NCI-H526 (cell line): ENCODE data around the gene HS2ST1.
A peak's percentile ranks its signal among the peaks of the same experiment; 100 is the strongest.
"Not testable (repeated sequence)": the region's sequence is repeated elsewhere in the genome, so short reads cannot be mapped to it uniquely, and the experiment has no call there.

Source experiments
- DNase-seq, 2 experiments: peaks; one replicate each; lab custom pipeline; 2025; lab: John Stamatoyannopoulos, UW

The HS2ST1 gene

DNA sequence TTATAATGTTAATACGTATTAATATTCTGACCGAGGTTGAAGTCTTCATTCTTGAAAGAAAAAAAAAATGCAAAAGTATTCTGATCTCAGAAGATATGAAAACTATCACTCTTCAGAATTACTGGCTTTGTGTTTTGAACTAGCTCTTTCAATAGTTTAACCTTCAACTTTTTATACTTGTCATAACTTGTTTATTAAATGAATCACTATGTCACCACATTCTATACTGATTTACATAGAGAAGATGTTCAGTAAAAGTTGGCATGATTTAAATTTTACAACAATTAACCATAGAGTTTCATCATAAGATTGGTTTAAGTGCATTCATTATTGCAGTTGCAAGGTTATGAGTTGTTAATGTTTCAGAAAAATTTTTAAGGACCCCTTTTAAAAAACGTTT lies 57.3 kb downstream of the HS2ST1 start:
- no peak for DNase-seq

DNA sequence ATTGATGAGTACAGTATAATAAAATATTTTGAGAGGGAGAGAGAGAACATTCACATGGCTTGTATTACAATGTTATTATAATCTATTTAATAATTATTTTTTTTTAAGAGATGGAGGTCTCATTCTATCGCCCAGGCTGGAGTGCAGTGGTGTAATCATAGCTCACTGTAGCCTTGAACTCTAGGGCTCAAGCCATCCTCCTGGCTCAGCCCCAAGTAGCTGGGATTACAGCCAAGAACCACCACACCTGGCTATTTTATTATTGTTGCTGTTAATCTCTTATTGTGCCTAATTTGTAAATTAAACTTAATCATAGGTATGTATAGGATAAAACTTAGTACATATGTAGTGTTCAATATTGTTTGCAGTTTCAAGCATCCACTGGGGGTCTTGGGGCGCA lies 57.8 kb downstream of the HS2ST1 start:
- DNase-seq: peak in 1 of 2 experiments; percentile 50

DNA sequence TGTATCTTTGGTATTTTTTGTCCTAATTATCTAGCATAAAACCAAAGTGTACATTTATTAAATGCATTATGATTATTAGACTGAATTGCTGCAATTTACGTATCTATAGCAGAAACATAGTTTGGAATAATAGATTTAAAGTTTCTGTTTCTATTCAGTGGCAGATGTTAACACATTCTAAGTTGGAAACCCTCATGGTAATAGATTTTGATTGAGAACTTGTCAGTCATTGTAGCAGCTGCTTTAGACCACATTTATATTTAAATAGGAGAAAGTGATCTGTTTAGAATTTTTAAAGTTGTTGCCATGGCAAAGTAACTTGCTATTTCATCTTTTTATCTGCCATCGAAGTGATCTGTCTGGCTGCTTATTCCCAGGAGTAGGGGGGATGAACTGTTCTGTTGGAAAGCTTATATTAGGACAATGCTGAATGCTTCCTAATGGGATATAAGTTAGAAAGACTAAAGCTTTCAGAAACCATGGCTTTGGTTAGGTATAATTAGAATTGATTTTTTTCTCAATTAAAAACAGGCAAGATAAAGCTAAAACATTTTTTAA lies 61.6 kb downstream of the HS2ST1 start:
- no peak for DNase-seq

DNA sequence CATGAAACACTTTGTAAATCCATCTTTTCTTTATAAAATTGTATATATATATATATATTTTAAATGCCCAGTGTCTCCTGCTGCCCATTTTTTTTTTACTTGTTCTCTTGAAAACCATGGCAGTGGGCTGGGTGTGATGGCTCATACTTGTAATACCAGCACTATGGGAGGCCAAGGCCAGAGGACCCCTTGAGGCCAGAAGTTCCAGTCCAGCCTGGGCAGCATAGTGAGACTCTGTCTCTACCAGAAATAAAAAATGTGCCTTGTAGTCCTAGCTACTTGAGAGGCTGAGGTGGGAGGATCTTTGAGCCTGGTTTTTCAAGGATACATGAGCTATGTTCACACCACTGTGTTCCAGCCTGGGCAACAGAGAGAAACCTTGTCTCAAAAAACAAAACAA lies 62.2 kb downstream of the HS2ST1 start:
- no peak for DNase-seq

DNA sequence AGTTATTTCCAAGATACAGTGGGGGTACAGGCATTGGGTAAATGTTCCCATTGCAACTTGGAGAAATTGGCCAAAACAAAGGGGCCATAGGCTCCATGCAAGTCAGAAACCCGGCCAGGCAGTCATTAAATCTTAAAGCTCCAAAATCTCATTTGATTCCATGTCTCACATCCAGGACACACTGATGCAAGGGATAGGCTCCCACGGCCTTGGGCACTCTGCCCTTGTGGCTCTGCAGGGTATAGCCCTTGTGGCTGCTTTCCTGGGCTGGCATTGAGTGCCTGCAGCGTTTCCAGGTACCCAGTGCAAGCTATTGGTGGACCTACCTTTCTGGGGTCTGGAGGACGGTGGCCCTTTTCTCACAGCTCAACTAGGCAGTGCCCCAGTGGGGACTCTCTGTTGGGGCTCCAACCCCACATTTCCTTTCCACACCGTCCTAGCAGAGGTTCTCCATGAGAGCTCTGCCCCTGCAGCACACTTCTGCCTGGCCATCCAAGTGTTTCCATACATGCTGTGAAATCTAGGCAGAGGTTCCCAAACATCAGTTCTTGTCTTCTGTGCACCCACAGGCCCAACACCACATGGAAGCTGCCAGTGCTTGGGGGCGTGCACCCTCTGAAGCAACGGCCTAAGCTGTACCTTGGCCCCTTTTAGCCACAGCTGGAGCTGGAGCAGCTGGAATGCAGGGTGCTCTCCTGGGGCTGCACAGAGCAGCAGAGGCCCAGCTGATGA lies 67.2 kb downstream of the HS2ST1 start:
- no peak for DNase-seq

DNA sequence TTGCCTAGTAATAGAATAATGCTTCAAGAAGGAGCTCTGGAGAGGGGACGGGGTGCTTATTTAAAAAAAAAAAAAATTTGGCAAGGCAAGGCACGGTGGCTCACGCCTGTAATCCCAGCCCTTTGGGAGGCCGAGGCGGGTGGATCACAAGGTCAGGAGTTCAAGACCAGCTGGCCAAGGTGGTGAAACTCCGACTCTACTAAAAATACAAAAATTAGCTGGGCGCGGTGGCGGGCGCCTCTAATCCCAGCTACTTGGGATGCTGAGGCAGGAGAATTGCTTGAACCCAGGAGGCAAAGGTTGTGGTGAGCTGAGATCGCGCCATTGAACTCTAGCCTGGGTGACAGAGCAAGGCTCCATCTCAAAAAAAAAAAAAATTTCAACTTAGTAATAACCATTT lies 69.2 kb downstream of the HS2ST1 start:
- DNase-seq: not testable (repeated sequence)

DNA sequence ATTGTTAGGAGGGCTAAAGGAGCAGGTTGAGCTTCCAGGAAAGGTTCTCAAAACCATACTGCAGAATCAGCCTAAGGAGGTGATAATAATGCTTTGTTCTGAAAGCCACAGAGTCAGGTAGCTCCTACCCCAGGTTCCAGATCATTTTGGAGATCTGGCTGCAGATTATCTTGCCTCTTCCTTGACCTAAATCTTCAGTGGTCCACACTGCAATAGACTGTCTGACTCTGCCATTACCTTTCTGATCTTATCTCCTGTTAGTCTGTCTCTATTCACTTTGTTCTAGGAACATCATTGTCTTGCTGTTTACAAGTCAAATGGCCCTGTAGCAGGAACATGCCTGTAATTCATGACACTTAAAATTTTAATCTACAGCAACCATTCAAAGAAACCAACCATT lies 73.0 kb downstream of the HS2ST1 start:
- DNase-seq: no peak

DNA sequence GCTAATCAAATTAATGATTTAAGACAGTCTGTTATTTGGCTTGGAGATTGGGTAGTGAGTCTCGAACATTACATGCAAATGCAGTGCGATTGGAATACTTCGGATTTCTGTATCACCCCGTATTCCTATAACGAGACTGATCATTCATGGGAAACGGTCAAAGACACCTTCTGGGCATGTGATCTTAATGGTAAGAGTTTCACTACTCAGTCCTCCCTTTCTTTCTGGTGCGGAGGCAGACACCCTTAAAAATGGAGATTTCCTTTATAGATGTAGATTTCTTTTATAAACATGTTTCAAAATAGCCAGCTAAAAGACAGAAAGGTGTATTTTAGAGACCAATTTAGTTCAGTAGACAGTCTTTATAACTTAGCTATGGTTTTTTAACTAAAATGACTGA lies 74.4 kb downstream of the HS2ST1 start:
- DNase-seq: no peak

DNA sequence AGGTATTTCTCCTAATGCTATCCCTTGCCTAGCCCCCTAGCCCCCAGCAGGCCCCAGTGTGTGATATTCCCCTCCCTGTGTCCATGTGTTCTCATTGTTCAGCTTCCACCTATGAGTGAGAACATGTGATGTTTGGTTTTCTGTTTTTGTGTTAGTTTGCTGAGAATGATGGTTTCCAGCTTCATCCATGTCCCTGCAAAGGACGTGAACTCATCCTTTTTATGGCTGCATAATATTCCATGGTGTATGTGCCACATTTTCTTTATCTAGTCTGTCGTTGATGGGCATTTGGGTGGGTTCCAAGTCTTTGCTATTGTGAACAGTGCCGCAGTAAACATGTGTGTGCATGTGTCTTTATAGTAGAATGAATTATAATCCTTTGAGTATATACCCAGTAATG lies 75.3 kb downstream of the HS2ST1 start:
- DNase-seq: not testable (repeated sequence)

DNA sequence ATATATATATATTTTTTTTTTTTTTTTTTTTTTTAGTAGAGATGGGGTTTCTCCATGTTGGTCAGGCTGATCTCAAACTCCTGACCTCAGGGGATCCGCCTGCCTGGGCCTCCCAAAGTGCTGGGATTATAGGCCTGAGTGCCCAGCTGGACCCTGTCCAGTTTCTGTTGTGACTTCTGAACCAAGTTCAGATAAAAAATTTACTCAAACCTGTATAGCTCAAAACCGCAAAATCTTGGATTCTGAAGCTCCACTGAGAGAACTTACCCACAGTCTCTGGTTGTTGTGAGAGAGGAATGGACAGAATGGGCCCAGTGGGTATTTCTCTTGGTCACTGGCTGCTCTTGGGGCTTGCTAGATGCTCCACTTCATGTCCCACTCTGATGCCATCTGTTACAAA lies 76.4 kb downstream of the HS2ST1 start:
- DNase-seq: no peak

DNA sequence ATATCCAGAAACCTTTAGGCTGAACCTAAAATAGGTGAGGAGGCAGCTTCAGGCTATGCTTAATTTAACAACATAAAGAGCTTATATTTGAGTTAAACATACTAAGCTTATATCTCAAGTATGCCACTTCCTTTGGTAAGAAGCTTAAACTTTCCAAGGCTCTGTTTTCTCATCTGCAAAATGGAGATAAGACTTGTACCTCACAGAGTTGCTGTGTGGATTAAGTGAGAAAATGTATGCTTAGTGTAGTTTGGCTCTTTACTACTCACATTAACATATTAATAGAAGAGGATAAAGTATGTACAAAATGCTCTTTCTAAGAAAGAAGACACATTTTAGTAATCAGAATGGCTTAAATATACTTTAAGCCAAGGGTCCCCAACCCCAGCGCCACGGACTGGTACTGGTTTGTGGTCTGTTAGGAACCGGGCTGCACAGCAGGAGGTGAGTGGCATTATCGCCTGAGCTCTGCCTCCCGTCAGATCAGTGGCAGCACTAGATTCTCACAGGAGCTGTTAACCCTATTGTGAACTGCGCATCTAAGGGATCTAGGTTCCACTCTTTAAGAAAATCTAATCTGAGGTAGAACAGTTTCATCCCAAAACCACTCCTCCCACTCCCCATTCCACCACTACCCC lies 77.2 kb downstream of the HS2ST1 start:
- DNase-seq: no peak

DNA sequence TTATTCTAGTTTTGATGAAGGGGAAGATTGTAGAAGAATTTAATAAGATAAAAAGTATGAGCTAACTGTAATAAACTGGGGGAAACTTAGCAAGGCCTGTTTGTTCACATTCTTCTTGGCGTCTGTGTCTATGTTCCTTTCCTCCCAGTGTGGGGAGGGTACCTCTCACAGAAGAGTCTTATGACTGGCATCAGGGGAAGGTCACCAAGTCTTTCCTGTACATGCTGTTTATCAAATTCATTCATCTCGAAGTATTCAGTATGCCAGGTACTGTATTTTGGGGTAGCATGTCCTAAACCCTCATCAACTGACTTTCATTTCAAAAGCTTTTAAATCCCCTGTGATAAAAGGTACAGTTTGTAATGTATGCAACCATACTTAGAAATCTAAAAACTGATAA lies 78.4 kb downstream of the HS2ST1 start:
- no peak for DNase-seq

DNA sequence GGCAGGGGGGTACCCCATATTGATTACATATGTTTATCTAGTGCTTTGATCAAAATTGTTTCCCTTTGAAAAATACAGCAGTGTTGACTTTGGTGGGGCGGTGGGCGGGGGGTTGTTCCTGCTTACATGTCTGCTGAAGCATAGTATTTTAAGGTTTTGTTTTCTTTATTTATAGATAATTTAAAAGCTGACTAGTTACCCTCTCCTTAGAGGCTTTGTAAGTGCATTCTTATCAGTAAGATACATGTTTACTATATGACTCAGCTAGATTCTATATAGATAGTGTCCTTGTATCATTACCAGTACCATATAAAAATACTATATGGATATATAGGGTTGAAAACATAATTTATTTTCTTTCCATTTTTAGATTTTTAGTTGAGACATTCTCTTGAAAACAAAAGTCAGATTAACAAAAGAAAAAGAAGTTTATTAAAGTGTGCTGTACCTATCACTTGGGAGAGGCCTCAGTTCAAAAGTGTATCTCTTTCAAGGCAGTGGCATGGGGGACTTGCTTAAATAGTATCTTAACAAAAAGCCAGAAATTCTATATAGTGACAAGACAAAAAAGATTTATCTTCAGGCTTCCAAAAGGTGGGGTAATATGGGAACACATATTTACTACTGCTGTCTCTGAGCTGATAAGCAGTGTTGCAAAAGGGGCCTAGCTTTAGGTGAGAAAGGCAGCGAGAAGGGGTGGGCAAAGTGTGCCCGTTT lies 79.0 kb downstream of the HS2ST1 start:
- no peak for DNase-seq

DNA sequence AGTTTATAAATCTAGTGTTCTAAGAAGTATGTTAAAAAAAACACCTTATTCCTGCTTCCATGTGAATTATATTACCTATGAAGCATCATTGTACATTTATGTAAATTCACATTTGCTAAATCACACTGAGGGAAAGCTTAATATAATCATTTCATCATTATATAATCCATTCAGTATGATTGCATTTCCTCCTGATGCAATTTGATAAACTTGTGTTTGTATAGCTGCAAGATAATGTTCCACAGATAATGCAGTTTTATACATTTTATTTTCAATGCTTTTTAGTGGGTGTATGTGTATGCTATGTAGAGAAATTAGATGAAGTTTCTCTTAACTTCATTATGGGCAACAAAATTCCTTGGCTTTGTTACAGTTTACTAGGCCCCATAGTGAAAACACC lies 79.6 kb downstream of the HS2ST1 start:
- DNase-seq: no peak

DNA sequence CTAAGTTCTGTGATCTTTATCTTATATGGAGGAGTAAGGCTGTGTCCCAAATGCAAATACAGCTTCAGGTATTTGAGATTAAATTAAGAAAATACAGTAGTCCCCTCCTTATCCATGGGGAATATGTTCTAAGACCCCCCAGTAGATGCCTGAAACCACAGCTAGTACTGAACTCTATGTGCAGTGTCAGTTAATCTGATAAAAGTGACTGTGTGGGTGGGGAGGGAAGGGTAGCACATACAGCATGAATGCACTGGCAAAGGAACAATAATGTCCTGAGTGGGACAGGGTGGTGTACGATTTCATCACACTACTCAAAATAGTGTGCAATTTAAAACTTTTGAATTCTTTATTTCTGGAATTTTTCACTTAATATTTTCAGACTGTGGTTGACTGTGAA lies 83.1 kb downstream of the HS2ST1 start:
- DNase-seq: no peak

DNA sequence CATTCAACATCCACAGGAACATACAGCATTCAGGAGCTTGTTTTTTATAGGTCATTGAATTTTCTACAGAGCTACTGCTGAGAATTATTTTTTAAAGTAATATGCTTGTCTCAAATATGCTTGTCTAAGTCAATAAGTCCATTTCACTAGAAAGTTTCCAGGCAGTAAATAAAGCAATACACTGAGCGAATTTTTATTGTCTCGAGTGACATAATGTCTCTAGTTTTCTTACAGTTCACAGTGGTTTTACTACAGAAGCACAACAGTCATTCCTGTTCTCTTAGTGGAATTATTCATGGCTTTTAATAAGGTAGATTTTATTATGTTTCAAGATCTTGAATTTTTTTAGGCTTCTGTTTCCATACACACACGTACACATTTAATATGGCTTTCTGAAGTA lies 83.8 kb downstream of the HS2ST1 start:
- no peak for DNase-seq

DNA sequence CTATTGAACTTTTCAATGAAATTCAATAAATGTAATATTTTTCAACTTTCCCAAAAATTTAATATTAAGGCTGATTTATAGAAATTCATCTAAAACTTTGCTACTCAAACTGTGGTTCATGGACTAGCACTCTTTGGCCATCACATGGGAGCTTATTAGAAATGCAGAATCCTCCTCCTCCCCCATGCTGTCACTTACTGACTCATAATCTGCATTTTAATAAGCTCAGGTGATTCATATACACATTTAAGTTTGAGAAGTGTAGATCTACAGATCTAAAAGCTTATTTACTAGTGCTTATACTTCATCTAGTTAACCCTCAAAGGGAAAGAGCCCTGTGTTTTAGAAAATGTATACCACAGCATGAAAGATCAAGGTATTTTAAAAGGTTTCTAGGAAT lies 84.3 kb downstream of the HS2ST1 start:
- no peak for DNase-seq

DNA sequence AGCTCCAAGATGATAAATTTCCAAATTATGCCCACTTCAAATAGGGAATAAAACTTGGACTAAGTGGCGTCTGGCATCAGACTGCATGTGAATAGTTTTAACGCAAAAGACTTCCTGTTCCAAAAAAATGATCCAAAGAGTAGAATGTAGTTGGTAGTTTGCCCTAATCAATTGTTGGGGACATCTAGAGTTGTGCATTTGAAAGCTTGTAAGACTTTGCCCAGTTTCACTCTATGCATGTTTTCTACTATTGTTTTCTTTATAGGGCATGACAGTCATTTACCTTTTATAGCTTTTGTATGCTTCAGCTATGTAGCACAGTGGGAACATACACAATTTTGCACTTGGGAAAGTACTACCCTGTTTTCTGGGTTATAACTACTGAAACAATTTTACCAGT lies 86.0 kb downstream of the HS2ST1 start:
- no peak for DNase-seq

DNA sequence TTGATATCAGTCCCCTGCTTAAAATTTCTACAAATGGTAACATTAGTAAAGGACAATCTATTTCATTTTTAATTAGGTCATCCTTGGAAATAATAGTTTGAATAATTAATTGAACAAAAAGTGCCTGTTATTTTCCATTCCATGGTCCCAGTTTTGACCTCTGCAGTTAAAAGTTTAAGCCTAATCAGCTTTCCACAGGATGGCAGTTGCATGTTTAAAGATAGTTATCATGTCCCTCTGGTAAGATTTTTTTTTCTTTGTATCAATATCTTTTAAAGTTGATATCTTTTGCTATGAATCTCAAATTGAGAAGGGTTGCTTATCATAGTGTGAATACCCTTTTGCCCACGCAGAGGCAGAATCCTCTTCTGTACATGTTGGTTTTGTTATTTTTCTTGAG lies 90.4 kb downstream of the HS2ST1 start:
- no peak for DNase-seq

DNA sequence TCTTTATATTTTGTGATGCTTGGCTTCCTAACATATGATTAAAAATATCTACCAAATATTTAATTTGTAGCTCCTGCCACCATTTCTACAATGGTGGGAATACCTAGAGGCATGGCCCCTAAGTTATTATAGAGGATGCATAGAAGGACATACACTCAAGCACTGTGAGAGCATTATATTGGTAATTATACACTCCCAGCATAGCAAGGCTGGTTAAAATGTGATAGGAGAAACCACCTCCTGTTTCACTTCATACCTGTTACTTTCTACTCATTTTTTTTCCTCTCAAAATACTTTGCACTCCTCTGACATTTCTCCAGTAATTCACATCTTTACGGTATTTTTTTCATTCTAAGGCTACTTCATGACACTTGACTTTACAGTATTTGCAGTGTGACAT lies 92.9 kb downstream of the HS2ST1 start:
- no peak for DNase-seq

DNA sequence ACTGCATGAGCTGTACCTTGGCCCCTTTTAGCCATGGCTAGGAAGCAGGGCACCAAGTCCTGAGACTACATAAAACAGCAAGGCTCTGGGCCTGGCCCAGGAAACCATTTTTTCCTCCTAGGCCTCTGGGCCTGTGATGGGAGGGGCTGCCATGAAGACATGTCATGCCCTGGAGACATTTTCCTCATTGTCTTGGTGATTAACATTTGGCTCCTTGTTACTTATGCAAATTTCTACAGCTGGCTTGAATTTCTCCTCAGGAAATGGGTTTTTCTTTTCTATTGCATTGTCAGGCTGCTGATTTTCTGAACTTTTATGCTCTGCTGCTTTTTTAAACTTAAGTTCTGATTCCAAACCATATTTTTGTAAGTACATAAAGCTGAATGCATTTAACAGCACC lies 99.0 kb downstream of the HS2ST1 start:
- DNase-seq: not testable (repeated sequence)

DNA sequence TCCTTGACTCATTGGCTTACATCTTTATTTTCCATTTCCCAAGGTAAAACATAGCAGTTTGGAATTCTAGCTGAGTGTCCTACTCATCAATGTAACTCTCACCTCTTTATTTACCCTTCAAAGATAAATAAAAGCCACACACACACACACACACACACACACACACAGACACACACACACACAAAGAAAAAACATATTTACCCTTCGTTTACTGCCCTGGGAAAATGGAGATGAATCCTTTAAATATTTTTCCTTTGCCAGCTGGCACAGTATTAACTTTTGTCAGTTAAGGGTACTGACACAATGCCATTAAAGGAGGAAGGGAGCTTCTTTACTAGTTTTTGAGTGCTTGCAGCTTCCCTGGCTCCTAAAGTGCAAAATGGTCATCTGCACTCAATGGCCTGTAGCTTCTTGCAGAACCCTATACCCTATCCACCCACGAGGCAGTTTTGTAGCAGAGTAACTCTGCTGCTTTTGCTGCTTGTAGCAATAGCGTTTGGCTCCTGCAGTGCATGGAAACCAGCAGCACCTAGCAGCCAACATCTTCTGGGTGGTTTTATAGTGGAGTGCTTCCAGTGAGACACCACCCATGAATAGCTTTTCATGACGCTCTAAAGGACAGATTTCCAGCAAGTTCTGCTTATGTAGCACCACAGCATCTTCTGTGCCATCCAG lies 103.7 kb downstream of the HS2ST1 start:
- DNase-seq: no peak
